Natural killer cell (primary cell): ENCODE measurements around the gene CPPED1. TPM values are rescaled to one million over a fixed set of nuclear protein-coding genes. Genes with fewer than 3 reads are reported as not detected.

Experiments
- ATAC-seq, 3 donors: fragments of 150-1000 bp in 2 of 3; fragments of 200-7000 bp in 1 of 3; cut with Tn5 transposase; 1 replicate in 1 of 3; 2 replicates in 2 of 3; pipeline ENCODE4 v1.10.0; 2021; ENCODE audit warnings: mild to moderate bottlenecking in 2 of 3, moderate library complexity in 2 of 3
- DNase-seq, 2 donors: peaks; one replicate each; pipeline versions ENCODE4 v3.0.0 to v3.0.0-alpha.2; 2013 to 2021; ENCODE audit warnings: mixed read lengths in 1 of 2
- H3K27ac ChIP-seq: one replicate; pipeline ENCODE4 v1.5.1; 2013; ENCODE audit warnings: mild to moderate bottlenecking, low read length
- H3K27me3 ChIP-seq: one replicate; pipeline ENCODE4 v1.6.1; 2013; ENCODE audit warnings: low read length; ENCODE audit not compliant: control insufficient read depth, insufficient read depth
- H3K36me3 ChIP-seq: one replicate; pipeline ENCODE4 v1.6.1; 2013; ENCODE audit warnings: low read length; ENCODE audit not compliant: control insufficient read depth, insufficient read depth
- H3K4me1 ChIP-seq: one replicate; pipeline ENCODE4 v1.6.1; 2013; ENCODE audit warnings: low read length; ENCODE audit not compliant: control insufficient read depth, insufficient read depth
- H3K4me3 ChIP-seq: one replicate; pipeline ENCODE4 v1.5.1; 2013; ENCODE audit warnings: low read length
- H3K9me3 ChIP-seq: one replicate; pipeline ENCODE4 v1.6.1; 2013; ENCODE audit warnings: low read length; ENCODE audit not compliant: control insufficient read depth, insufficient read depth
- H3K27ac Mint-ChIP-seq, 2 donors: one replicate each; pipeline ENCODE4 v1.8.0; 2022; ENCODE audit warnings: mild to moderate bottlenecking in 2 of 2, mixed read lengths in 2 of 2, moderate library complexity in 1 of 2
- H3K27me3 Mint-ChIP-seq, 2 donors: one replicate each; pipeline ENCODE4 v1.8.0; 2022; ENCODE audit warnings: low read depth in 2 of 2, mixed read lengths in 2 of 2
- H3K36me3 Mint-ChIP-seq: one replicate; pipeline ENCODE4 v1.8.0; 2022; ENCODE audit warnings: mixed read lengths
- H3K4me1 Mint-ChIP-seq, 2 donors: one replicate each; pipeline ENCODE4 v1.8.0; 2022; ENCODE audit warnings: mixed read lengths in 2 of 2
- H3K4me3 Mint-ChIP-seq: one replicate; pipeline ENCODE4 v1.8.0; 2022; ENCODE audit warnings: mild to moderate bottlenecking, moderate library complexity, mixed read lengths
- H3K9me3 Mint-ChIP-seq, 2 donors: one replicate each; pipeline ENCODE4 v1.8.0; 2022; ENCODE audit warnings: mixed read lengths in 2 of 2
- WGBS: methylation state at CpG from one replicate; pipeline ENCODE4 v1.1.7; 2013; ENCODE audit warnings: missing lambda C conversion rate; ENCODE audit not compliant: insufficient coverage; 5-methylcytosine and 5-hydroxymethylcytosine counted together
- intact Hi-C: fragments of 100-400 bp; cut with micrococcal nuclease; formaldehyde crosslinking; loops from one replicate; pipeline ENCODE4 v1.14.2; 2022
- total RNA-seq, 4 donors: library from RNA; stranded (reverse); fragments of 120-200 nt in 1 of 4; gene quantifications; one replicate each; pipeline versions ENCODE4 v1.2.3 to v1.2.4, GENCODE V29; 2013 to 2022
- TF ChIP-seq, protein P1 (sequence below): fragments of 200-600 bp; IDR thresholded peaks from one replicate; pipeline ENCODE4 v1.8.0; 2022; ENCODE audit warnings: antibody characterized with exemption

The CPPED1 gene
- total RNA-seq, 3 donors from 2014 or later (not counting 1 experiment from before 2014, with no cell fraction given), result 10.3 to 18.3 (median 16.4) TPM

DNA sequence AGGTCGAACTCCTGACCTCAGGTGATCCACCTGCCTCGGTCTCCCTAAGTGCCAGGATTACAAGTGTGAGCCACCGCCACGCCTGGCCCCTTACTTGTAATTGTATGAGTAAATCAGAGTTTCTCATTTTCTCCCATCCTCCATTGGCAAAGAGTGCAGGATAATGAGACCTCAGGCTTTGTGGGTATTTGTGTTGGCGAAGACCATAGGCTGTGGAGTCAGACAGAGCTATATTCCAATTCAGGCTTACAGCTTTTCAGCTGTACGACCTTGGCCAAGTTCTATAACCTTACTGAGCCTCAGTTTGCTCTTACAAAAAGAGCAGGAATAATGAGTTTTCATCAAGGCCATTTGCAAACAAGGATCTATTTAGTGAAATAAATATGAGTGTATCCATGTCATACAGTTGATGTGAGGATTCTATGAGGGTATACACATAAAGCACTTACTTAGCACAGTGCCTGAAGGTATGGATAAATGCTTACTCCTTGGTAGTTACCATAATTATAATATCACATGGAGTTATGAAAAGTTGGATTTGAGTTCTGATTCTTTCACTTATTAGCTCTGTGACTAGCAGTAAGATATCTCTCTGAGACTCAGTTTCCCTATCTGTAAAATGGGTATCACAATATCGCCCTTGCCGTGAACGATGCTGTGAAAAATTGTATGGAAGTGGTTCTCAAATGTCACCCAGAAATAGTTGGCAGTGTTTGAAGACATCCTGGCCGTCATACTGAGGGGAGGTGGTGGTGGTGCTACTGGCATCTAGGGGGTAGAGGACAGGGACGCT, 25.6 kb upstream of the CPPED1 start:
- Histone ChIP-seq H3K36me3 (no peaks in the 10 kb centered on the region), H3K4me3 (no peak overlapping the region), H3K27me3 (peaks cover 3% of the 10 kb centered on the region), H3K27ac (no peak overlapping the region), H3K9me3 (no peaks in the 10 kb centered on the region), H3K4me1 (no peaks in the 10 kb centered on the region)
- DNase-seq, result no peak
- Mint-ChIP-seq H3K27ac (no peak overlapping the region), H3K4me3 (no peak overlapping the region), H3K4me1 (no peaks in the 10 kb centered on the region), H3K9me3 (no peaks in the 10 kb centered on the region), H3K36me3 (no peaks in the 10 kb centered on the region), H3K27me3 (peaks cover 15 to 16% of the 10 kb centered on the region in 2 donors)
- intact Hi-C loops, result no loop called here
- 83% methylated on average over 8 of the region's 11 CpGs for WGBS
- TF ChIP-seq, protein P1, sequence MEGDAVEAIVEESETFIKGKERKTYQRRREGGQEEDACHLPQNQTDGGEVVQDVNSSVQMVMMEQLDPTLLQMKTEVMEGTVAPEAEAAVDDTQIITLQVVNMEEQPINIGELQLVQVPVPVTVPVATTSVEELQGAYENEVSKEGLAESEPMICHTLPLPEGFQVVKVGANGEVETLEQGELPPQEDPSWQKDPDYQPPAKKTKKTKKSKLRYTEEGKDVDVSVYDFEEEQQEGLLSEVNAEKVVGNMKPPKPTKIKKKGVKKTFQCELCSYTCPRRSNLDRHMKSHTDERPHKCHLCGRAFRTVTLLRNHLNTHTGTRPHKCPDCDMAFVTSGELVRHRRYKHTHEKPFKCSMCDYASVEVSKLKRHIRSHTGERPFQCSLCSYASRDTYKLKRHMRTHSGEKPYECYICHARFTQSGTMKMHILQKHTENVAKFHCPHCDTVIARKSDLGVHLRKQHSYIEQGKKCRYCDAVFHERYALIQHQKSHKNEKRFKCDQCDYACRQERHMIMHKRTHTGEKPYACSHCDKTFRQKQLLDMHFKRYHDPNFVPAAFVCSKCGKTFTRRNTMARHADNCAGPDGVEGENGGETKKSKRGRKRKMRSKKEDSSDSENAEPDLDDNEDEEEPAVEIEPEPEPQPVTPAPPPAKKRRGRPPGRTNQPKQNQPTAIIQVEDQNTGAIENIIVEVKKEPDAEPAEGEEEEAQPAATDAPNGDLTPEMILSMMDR, result no peak
- no peak for ATAC-seq

DNA sequence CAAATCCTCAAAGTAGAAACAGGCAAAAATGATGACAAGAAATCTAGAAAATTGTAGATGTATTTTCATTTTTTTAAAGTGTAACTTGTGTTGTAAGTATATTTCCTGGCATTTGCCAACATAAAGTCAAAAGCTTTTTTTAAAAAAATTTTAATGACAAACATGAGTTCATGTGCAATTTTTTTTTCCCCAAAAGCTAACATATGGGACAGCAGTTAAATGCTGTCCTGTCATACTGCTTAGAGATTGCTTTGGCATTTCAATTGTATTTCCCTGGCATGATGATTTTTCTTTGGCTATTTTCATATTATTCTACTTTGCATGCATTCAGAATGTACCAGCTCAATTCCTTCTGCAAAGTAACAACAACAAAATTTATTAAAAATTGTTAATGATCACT, 24.5 kb upstream of the CPPED1 start:
- peaks cover 12 to 16% of the 10 kb centered on the region in 2 donors for H3K27me3 Mint-ChIP-seq
- no peak overlapping the region for H3K27ac Mint-ChIP-seq
- TF ChIP-seq, protein P1, result no peak
- H3K9me3 Mint-ChIP-seq, result no peaks in the 10 kb centered on the region
- Histone ChIP-seq H3K36me3 (no peaks in the 10 kb centered on the region), H3K4me3 (no peak overlapping the region), H3K4me1 (no peaks in the 10 kb centered on the region), H3K27ac (no peak overlapping the region), H3K9me3 (no peaks in the 10 kb centered on the region), H3K27me3 (peaks cover 3% of the 10 kb centered on the region)
- H3K4me1 Mint-ChIP-seq, result no peaks in the 10 kb centered on the region
- H3K36me3 Mint-ChIP-seq, result no peaks in the 10 kb centered on the region
- DNase-seq, result no peak
- H3K4me3 Mint-ChIP-seq, result no peak overlapping the region
- intact Hi-C loops, result no loop called here
- no peak for ATAC-seq

DNA sequence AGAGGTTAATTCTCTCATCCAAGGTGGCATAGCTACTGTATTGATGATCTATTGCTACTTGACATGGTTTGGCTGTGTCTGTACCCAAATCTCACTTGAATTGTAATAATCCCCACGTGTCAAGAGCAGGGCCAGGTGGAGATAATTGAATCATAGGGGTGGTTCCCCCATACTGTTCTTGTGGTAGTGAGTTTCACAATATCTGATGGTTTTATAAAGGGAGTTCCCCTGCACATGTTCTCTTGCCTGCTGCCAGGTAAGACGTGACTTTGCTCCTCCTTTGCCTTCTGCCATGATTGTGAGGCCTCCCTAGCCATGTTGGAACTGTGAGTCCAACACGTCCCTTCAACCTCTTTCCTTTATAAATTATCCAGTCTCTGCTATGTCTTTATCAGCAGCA, 22.9 kb upstream of the CPPED1 start:
- Histone ChIP-seq H3K36me3 (no peaks in the 10 kb centered on the region), H3K4me3 (no peak overlapping the region), H3K9me3 (no peaks in the 10 kb centered on the region), H3K4me1 (no peaks in the 10 kb centered on the region), H3K27me3 (peaks cover 3% of the 10 kb centered on the region), H3K27ac (no peak overlapping the region)
- no peak for DNase-seq
- no peaks in the 10 kb centered on the region for H3K9me3 Mint-ChIP-seq
- ATAC-seq, result no peak
- H3K27ac Mint-ChIP-seq, result no peak overlapping the region
- TF ChIP-seq, protein P1, result no peak
- no peaks in the 10 kb centered on the region for H3K4me1 Mint-ChIP-seq
- H3K27me3 Mint-ChIP-seq, result peaks cover 9 to 16% of the 10 kb centered on the region in 2 donors
- no peak overlapping the region for H3K4me3 Mint-ChIP-seq
- 72% methylated on average over 3 of the region's 3 CpGs for WGBS
- intact Hi-C loops, result no loop called here
- H3K36me3 Mint-ChIP-seq, result no peaks in the 10 kb centered on the region
